Naive B cell (primary cell): Measurements from ENCODE around the gene SIL1. TPM values are rescaled to one million over a fixed set of nuclear protein-coding genes. Genes with fewer than 3 reads are reported as not detected.

ENCODE experiments used
- ATAC-seq, 2 donors: fragments of 150-1000 bp; cut with Tn5 transposase; 2 replicates each; pipeline ENCODE4 v1.10.0; 2021; ENCODE audit warnings: low read depth in 2 of 2, mild to moderate bottlenecking in 2 of 2, moderate library complexity in 2 of 2
- DNase-seq: peaks from one replicate; pipeline ENCODE4 v3.0.0; 2022
- H3K27ac Mint-ChIP-seq, 6 donors: one replicate each; pipeline ENCODE4 v1.8.0; 2020 to 2022; ENCODE audit warnings: mild to moderate bottlenecking in 6 of 6, mixed read lengths in 6 of 6, moderate library complexity in 5 of 6, inconsistent platforms in 2 of 6
- H3K27me3 Mint-ChIP-seq, 3 donors: one replicate each; pipeline ENCODE4 v1.8.0; 2021 to 2022; ENCODE audit warnings: mixed read lengths in 3 of 3, mild to moderate bottlenecking in 1 of 3
- H3K36me3 Mint-ChIP-seq, 2 donors: one replicate each; pipeline ENCODE4 v1.8.0; 2020 to 2022; ENCODE audit warnings: mixed read lengths in 2 of 2, inconsistent platforms in 1 of 2, mild to moderate bottlenecking in 1 of 2
- H3K4me1 Mint-ChIP-seq, 3 donors: one replicate each; pipeline ENCODE4 v1.8.0; 2020 to 2022; ENCODE audit warnings: mixed read lengths in 3 of 3, inconsistent platforms in 1 of 3, mild to moderate bottlenecking in 1 of 3, moderate library complexity in 1 of 3
- H3K4me3 Mint-ChIP-seq, 8 donors: one replicate each; pipeline ENCODE4 v1.8.0; 2020 to 2022; ENCODE audit warnings: mild to moderate bottlenecking in 8 of 8, mixed read lengths in 8 of 8, moderate library complexity in 8 of 8, inconsistent platforms in 2 of 8
- H3K9me3 Mint-ChIP-seq, 7 donors: one replicate each; pipeline ENCODE4 v1.8.0; 2020 to 2022; ENCODE audit warnings: mixed read lengths in 7 of 7, mild to moderate bottlenecking in 5 of 7, inconsistent platforms in 2 of 7, moderate library complexity in 1 of 7
- polyA plus RNA-seq, 6 donors: library from polyadenylated mRNA; unstranded; fragments of 300-500 nt; fragmentation: Illumina TruSeq; gene quantifications; one replicate each; pipeline ENCODE4 v1.2.3, GENCODE V29; 2021; ENCODE audit warnings: low read depth in 6 of 6

SIL1 gene
- polyA plus RNA-seq, 6 donors from 2014 or later = 9.1 to 18.7 (median 13.6) TPM

- Mint-ChIP-seq H3K4me3 (no peak overlapping the region), H3K27me3 (no peaks in the 10 kb centered on the region), H3K36me3 (peaks cover 26 to 50% of the 10 kb centered on the region in 2 donors), H3K27ac (no peak overlapping the region), H3K4me1 (peaks cover 3 to 18% (median 16%) of the 10 kb centered on the region in 3 donors), H3K9me3 (peaks cover 0 to 6% (median 0%) of the 10 kb centered on the region in 7 donors)
- no peak for DNase-seq
- ATAC-seq = no peak
Observed at GRCh38 chr5:138901716-138902115, 296.5 kb downstream of the SIL1 start.

- no peaks in the 10 kb centered on the region for H3K27me3 Mint-ChIP-seq
- ATAC-seq = no peak
- peaks cover 3 to 18% (median 16%) of the 10 kb centered on the region in 3 donors for H3K4me1 Mint-ChIP-seq
- H3K9me3 Mint-ChIP-seq = peaks cover 0 to 6% (median 0%) of the 10 kb centered on the region in 7 donors
- H3K4me3 Mint-ChIP-seq = no peak overlapping the region
- peak overlapping the region in 1 of 6 donors; percentile 16 for H3K27ac Mint-ChIP-seq
- H3K36me3 Mint-ChIP-seq = peaks cover 23 to 52% of the 10 kb centered on the region in 2 donors
- DNase-seq = no peak
Observed at GRCh38 chr5:138900281-138900965, 297.7 kb downstream of the SIL1 start.

GRCh38 chr5:138898742-138899141, 299.4 kb downstream of the SIL1 start:
- ATAC-seq (no peak), DNase-seq (no peak)
- Mint-ChIP-seq H3K27ac (peak overlapping the region in 1 of 6 donors; percentile 5), H3K4me3 (no peak overlapping the region), H3K27me3 (no peaks in the 10 kb centered on the region), H3K9me3 (peaks cover 0 to 6% (median 0%) of the 10 kb centered on the region in 7 donors), H3K36me3 (peaks cover 24 to 45% of the 10 kb centered on the region in 2 donors), H3K4me1 (peaks cover 10 to 18% (median 18%) of the 10 kb centered on the region in 3 donors)

GRCh38 chr5:138898299-138898698, 299.9 kb downstream of the SIL1 start:
- Mint-ChIP-seq H3K4me1 (peaks cover 10 to 18% (median 18%) of the 10 kb centered on the region in 3 donors), H3K27me3 (no peaks in the 10 kb centered on the region), H3K36me3 (peaks cover 19 to 40% of the 10 kb centered on the region in 2 donors), H3K27ac (no peak overlapping the region), H3K9me3 (peaks cover 0 to 6% (median 0%) of the 10 kb centered on the region in 7 donors), H3K4me3 (no peak overlapping the region)
- no peak for DNase-seq
- no peak for ATAC-seq

Other genes starting within 250 kb of the SIL1 start
- gene MATR3, start 95.4 kb upstream of the SIL1 start, polyA plus RNA-seq = 100 to 1,000 TPM; 370 to 439 (median 392) TPM
- gene PAIP2, start 143.5 kb upstream of the SIL1 start, polyA plus RNA-seq = 100 to 1,000 TPM; 348 to 544 (median 403) TPM
- gene SLC23A1, start 184.9 kb upstream of the SIL1 start, polyA plus RNA-seq = under 1 TPM in 3 of 6 donors, not detected in 3; 0.13 to 0.57 (median 0.49) TPM
- 100 to 1,000 TPM in 1 of 6 donors, 10 to 100 TPM in 5; 49.7 to 105 (median 88.1) TPM for gene MZB1, start 191.5 kb upstream of the SIL1 start, polyA plus RNA-seq
- gene PROB1, start 196.7 kb upstream of the SIL1 start, polyA plus RNA-seq = 1 to 10 TPM in 3 of 6 donors, under 1 TPM in 3; 0.67 to 2.5 (median 1.1) TPM
- 10 to 100 TPM in 1 of 6 donors, 1 to 10 TPM in 5; 3.3 to 10.5 (median 5.5) TPM for gene SPATA24, start 205.7 kb upstream of the SIL1 start, polyA plus RNA-seq
- gene DNAJC18, start 241.2 kb upstream of the SIL1 start, polyA plus RNA-seq = 10 to 100 TPM in 1 of 6 donors, 1 to 10 TPM in 4, not detected in 1; 4.3 to 10.0 (median 4.8) TPM